ENCODE measurements around the gene NRN1. TPM values are rescaled to one million over a fixed set of nuclear protein-coding genes. Genes with fewer than 3 reads are reported as not detected.
"Not testable (repeated sequence)": the region's sequence is repeated elsewhere in the genome, so short reads cannot be mapped to it uniquely, and the experiment has no call there.

Gene NRN1
- total RNA-seq (2014; rRNA removed; shearing (Covaris generic)) = 0.63 TPM in 1 of 2 replicates, not detected in the other

GRCh38 chr6:6006428-6007365 is at the start of gene NRN1:
TSS of gene NRN1 (minus strand) at chr6:6006925. CDS start at chr6:6006749, 176 bp downstream.
- Histone ChIP-seq H3K27me3 (ENCODE audit: control insufficient read depth, insufficient read depth, low read length) (peaks cover 88% of the 10 kb centered on the region), H3K36me3 (replicated peaks; ENCODE audit: control insufficient read depth, insufficient read depth, low read length) (no peaks in the 10 kb centered on the region), H3K4me3 (ENCODE audit: insufficient read depth, low read depth, low read length) (peak within 1 kb of the TSS; percentile 40)
- peak; percentile 77 for DNase-seq

GRCh38 chr6:6052216-6052615 is 45.5 kb upstream of the NRN1 start:
- no peaks in the 10 kb centered on the region for H3K36me3 ChIP-seq (replicated peaks; ENCODE audit: control insufficient read depth, insufficient read depth, low read length)
- no peak overlapping the region for H3K4me3 ChIP-seq (ENCODE audit: insufficient read depth, low read depth, low read length)
- DNase-seq = no peak
- no peaks in the 10 kb centered on the region for H3K27me3 ChIP-seq (ENCODE audit: control insufficient read depth, insufficient read depth, low read length)

- Histone ChIP-seq H3K27me3 (ENCODE audit: control insufficient read depth, insufficient read depth, low read length) (no peaks in the 10 kb centered on the region), H3K4me3 (ENCODE audit: insufficient read depth, low read depth, low read length) (no peak overlapping the region), H3K36me3 (replicated peaks; ENCODE audit: control insufficient read depth, insufficient read depth, low read length) (no peaks in the 10 kb centered on the region)
- no peak for DNase-seq
Observed at GRCh38 chr6:6046716-6047115, 40.0 kb upstream of the NRN1 start.

GRCh38 chr6:6039946-6040509 is 33.3 kb upstream of the NRN1 start:
- no peaks in the 10 kb centered on the region for H3K27me3 ChIP-seq (ENCODE audit: control insufficient read depth, insufficient read depth, low read length)
- no peak overlapping the region for H3K4me3 ChIP-seq (ENCODE audit: insufficient read depth, low read depth, low read length)
- DNase-seq = no peak
- no peaks in the 10 kb centered on the region for H3K36me3 ChIP-seq (replicated peaks; ENCODE audit: control insufficient read depth, insufficient read depth, low read length)

GRCh38 chr6:6037179-6037578 is 30.5 kb upstream of the NRN1 start:
- no peak overlapping the region for H3K4me3 ChIP-seq (ENCODE audit: insufficient read depth, low read depth, low read length)
- H3K36me3 ChIP-seq (replicated peaks; ENCODE audit: control insufficient read depth, insufficient read depth, low read length) = no peaks in the 10 kb centered on the region
- H3K27me3 ChIP-seq (ENCODE audit: control insufficient read depth, insufficient read depth, low read length) = no peaks in the 10 kb centered on the region
- no peak for DNase-seq

GRCh38 chr6:6033858-6034257 is 27.1 kb upstream of the NRN1 start:
- no peaks in the 10 kb centered on the region for H3K27me3 ChIP-seq (ENCODE audit: control insufficient read depth, insufficient read depth, low read length)
- no peak overlapping the region for H3K4me3 ChIP-seq (ENCODE audit: insufficient read depth, low read depth, low read length)
- no peaks in the 10 kb centered on the region for H3K36me3 ChIP-seq (replicated peaks; ENCODE audit: control insufficient read depth, insufficient read depth, low read length)
- DNase-seq = no peak

- DNase-seq = no peak
- no peaks in the 10 kb centered on the region for H3K27me3 ChIP-seq (ENCODE audit: control insufficient read depth, insufficient read depth, low read length)
- no peaks in the 10 kb centered on the region for H3K36me3 ChIP-seq (replicated peaks; ENCODE audit: control insufficient read depth, insufficient read depth, low read length)
- H3K4me3 ChIP-seq (ENCODE audit: insufficient read depth, low read depth, low read length) = no peak overlapping the region
Observed at GRCh38 chr6:6026513-6027205, 19.9 kb upstream of the NRN1 start.

- DNase-seq = no peak
- Histone ChIP-seq H3K36me3 (replicated peaks; ENCODE audit: control insufficient read depth, insufficient read depth, low read length) (no peaks in the 10 kb centered on the region), H3K4me3 (ENCODE audit: insufficient read depth, low read depth, low read length) (no peak overlapping the region), H3K27me3 (ENCODE audit: control insufficient read depth, insufficient read depth, low read length) (no peaks in the 10 kb centered on the region; the same call in 1 of the 2 replicates)
Observed at GRCh38 chr6:6025736-6026135, 19.0 kb upstream of the NRN1 start.

- Histone ChIP-seq H3K36me3 (replicated peaks; ENCODE audit: control insufficient read depth, insufficient read depth, low read length) (no peaks in the 10 kb centered on the region), H3K27me3 (ENCODE audit: control insufficient read depth, insufficient read depth, low read length) (no peaks in the 10 kb centered on the region; the same call in 1 of the 2 replicates), H3K4me3 (ENCODE audit: insufficient read depth, low read depth, low read length) (no peak overlapping the region)
- DNase-seq = no peak
Observed at GRCh38 chr6:6024220-6024619, 17.5 kb upstream of the NRN1 start.

GRCh38 chr6:6022841-6023240 is 16.1 kb upstream of the NRN1 start:
- H3K36me3 ChIP-seq (replicated peaks; ENCODE audit: control insufficient read depth, insufficient read depth, low read length); H3K4me3 ChIP-seq (ENCODE audit: insufficient read depth, low read depth, low read length); DNase-seq; H3K27me3 ChIP-seq (ENCODE audit: control insufficient read depth, insufficient read depth, low read length): not testable (repeated sequence)

- Histone ChIP-seq H3K36me3 (replicated peaks; ENCODE audit: control insufficient read depth, insufficient read depth, low read length) (no peaks in the 10 kb centered on the region), H3K4me3 (ENCODE audit: insufficient read depth, low read depth, low read length) (peak overlapping the region; percentile 53), H3K27me3 (ENCODE audit: control insufficient read depth, insufficient read depth, low read length) (peaks cover 66% of the 10 kb centered on the region)
- DNase-seq = peak; percentile 94
Observed at GRCh38 chr6:6008648-6009421, 2.1 kb upstream of the NRN1 start.

GRCh38 chr6:6008089-6008647 is 1.4 kb upstream of the NRN1 start:
- H3K4me3 ChIP-seq (ENCODE audit: insufficient read depth, low read depth, low read length) = peak overlapping the region; percentile 53
- peaks cover 73% of the 10 kb centered on the region for H3K27me3 ChIP-seq (ENCODE audit: control insufficient read depth, insufficient read depth, low read length)
- DNase-seq = no peak

GRCh38 chr6:6007366-6008088 is 802 bp upstream of the NRN1 start:
- Histone ChIP-seq H3K27me3 (ENCODE audit: control insufficient read depth, insufficient read depth, low read length) (peaks cover 79% of the 10 kb centered on the region), H3K36me3 (replicated peaks; ENCODE audit: control insufficient read depth, insufficient read depth, low read length) (no peaks in the 10 kb centered on the region), H3K4me3 (ENCODE audit: insufficient read depth, low read depth, low read length) (peak overlapping the region; percentile 40)
- peak; percentile 85 for DNase-seq

More at GRCh38 chr6:6008089-6008647, 1.4 kb upstream of the NRN1 start:
- no peaks in the 10 kb centered on the region for H3K36me3 ChIP-seq (replicated peaks; ENCODE audit: control insufficient read depth, insufficient read depth, low read length)
